ENCODE results near the gene MVB12A.
A peak's percentile ranks its signal among the peaks of the same experiment; 100 is the strongest.

Gene MVB12A

DNA sequence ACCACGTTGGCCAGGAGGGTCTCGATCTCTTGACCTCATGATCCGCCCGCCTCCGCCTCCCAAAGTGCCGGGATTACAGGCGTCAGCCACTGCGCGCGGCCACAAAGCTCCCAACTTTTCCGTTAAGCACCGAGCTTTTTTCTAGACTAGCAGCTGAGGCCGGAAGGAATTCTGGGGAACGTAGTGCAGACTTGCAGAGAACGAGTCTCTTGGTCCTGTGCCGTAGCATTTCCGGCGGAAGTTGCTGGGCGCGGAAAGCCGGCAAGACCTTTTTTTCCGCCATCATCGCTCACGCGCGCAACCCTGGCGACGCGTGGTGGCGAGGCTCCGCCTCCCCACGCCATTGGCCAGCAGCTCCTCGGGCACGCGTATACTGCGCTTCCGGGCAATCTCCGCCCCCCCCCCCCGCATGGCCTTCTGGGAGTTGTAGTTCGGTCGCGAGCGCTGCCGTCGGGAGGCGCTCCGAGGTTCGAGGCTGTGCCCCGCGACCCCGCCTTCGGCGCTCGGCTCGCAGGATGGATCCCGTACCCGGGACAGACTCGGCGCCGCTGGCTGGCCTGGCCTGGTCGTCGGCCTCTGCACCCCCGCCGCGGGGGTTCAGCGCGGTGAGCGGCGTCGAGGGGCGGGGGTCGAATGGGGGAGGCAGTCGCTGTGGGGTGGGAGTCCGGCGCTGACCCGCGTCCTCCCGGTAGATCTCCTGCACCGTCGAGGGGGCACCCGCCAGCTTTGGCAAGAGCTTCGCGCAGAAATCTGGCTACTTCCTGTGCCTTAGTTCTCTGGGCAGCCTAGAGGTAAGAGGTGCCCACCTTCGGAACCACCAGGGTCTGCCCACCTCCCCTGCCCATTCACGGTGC lies at the start of gene MVB12A:
Gene MVB12A, plus strand, starts transcription at position 427 of the 854 bp plus-strand sequence. Its CDS starts 89 bp downstream, at position 516.
- Histone ChIP-seq H3K4me3 (ENCODE audit: low read length) (peak within 1 kb of the TSS; percentile 74), H3K4me1 (ENCODE audit: control insufficient read depth, insufficient read depth, low read length) (peaks cover 6% of the 10 kb centered on the region), H3K9ac (ENCODE audit: low read length) (peak within 1 kb of the TSS; percentile 25), H3K27me3 (ENCODE audit: control insufficient read depth, insufficient read depth, low read length) (no peaks in the 10 kb centered on the region), H3K27ac (ENCODE audit: low read depth, low read length) (peak within 1 kb of the TSS; percentile 75), H3K36me3 (ENCODE audit: control insufficient read depth, insufficient read depth, low read length) (peaks cover 3% of the 10 kb centered on the region)

DNA sequence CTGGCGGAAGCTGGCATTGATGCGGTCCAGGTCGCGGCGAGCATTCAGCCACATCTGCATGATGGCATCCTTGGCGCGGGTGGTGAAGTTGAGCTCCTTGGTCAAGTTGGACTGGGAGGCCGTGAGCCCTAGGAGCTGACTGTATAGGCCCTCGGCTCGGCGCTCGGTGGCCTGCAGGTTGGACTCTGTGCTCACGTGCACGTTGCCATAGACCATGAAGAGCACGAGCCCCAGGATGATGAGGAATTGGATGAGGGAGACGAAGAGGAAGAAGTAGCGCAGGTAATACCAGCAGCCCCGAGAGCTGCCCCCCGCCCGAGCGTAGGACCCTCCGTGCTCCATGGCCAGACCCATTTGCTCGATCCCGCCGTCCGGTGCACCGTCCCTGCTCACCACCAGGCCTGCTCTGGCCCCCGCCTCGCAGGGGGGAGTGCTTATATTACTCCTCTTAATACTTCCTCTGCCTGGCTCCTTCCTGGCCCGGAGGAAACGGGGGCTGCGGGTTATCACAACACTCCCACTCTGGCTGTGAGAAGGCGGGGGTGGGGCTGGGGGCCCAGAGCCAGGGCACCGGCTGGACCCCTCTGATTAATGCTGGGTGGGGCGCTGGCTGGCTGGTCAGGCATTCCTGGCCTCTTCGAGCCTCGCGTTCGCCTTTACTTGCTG lies 42.8 kb upstream of the MVB12A start, which contains the start of gene PLVAP:
Gene PLVAP, minus strand, starts transcription at position 408 of the 666 bp plus-strand sequence. Its CDS starts 54 bp downstream, at position 354.
- peak within 1 kb of the TSS; percentile 32 for H3K4me3 ChIP-seq (ENCODE audit: low read length)
- H3K36me3 ChIP-seq (ENCODE audit: control insufficient read depth, insufficient read depth, low read length): no peaks in the 10 kb centered on the region
- H3K27me3 ChIP-seq (ENCODE audit: control insufficient read depth, insufficient read depth, low read length): no peaks in the 10 kb centered on the region
- H3K27ac ChIP-seq (ENCODE audit: low read depth, low read length): no peak within 1 kb of the TSS
- H3K4me1 ChIP-seq (ENCODE audit: control insufficient read depth, insufficient read depth, low read length): no peaks in the 10 kb centered on the region
- no peak within 1 kb of the TSS for H3K9ac ChIP-seq (ENCODE audit: low read length)

DNA sequence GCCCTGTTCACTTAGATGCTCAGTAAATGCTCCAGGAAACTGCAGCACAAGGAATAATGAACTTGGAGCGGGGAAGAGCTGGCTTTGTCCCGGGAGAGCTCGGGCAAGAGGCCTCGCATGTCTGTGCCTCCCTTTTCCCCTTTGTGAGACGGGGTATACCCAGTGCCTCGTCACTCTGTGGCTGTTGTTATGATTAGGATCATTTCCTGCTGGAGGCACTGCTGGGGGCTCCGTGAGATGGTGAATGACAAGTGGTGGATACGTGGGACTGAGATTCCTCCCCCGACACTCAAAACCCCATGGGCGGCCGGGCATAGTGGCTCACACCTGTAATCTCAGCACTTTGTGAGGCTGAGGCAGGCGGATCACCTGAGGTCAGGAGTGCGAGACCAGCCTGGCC lies 41.6 kb upstream of the MVB12A start:
- H3K27ac ChIP-seq (ENCODE audit: low read depth, low read length): no peak overlapping the region
- no peaks in the 10 kb centered on the region for H3K4me1 ChIP-seq (ENCODE audit: control insufficient read depth, insufficient read depth, low read length)

DNA sequence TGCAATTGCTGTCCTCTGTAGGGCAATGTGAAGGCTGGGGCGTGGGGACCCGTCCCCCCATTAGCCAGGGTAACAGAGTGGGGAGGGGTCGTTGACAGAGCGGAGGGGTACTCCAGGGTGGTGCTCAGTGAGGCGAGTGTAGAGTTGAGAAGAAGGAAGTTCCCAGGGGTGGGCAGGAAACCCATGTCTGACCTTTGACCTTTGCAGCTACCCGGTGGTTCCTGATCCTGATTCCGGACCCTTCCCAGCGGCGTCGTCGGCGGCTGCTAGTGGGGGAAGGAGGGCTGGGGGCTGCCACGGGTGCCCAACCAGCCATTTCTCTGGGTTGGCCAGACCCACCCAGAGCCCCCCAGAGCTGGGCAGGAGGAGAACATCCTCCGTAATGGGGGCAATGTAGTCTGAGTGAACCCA lies 40.6 kb upstream of the MVB12A start:
- Histone ChIP-seq H3K36me3 (ENCODE audit: control insufficient read depth, insufficient read depth, low read length) (no peaks in the 10 kb centered on the region), H3K9ac (ENCODE audit: low read length) (no peak overlapping the region), H3K27me3 (ENCODE audit: control insufficient read depth, insufficient read depth, low read length) (no peaks in the 10 kb centered on the region), H3K27ac (ENCODE audit: low read depth, low read length) (no peak overlapping the region), H3K4me3 (ENCODE audit: low read length) (no peak overlapping the region), H3K4me1 (ENCODE audit: control insufficient read depth, insufficient read depth, low read length) (no peaks in the 10 kb centered on the region)

More for the DNA sequence above, 41.6 kb upstream of the MVB12A start:
- Histone ChIP-seq H3K4me3 (ENCODE audit: low read length) (no peak overlapping the region), H3K9ac (ENCODE audit: low read length) (no peak overlapping the region), H3K27me3 (ENCODE audit: control insufficient read depth, insufficient read depth, low read length) (no peaks in the 10 kb centered on the region), H3K36me3 (ENCODE audit: control insufficient read depth, insufficient read depth, low read length) (no peaks in the 10 kb centered on the region)

DNA sequence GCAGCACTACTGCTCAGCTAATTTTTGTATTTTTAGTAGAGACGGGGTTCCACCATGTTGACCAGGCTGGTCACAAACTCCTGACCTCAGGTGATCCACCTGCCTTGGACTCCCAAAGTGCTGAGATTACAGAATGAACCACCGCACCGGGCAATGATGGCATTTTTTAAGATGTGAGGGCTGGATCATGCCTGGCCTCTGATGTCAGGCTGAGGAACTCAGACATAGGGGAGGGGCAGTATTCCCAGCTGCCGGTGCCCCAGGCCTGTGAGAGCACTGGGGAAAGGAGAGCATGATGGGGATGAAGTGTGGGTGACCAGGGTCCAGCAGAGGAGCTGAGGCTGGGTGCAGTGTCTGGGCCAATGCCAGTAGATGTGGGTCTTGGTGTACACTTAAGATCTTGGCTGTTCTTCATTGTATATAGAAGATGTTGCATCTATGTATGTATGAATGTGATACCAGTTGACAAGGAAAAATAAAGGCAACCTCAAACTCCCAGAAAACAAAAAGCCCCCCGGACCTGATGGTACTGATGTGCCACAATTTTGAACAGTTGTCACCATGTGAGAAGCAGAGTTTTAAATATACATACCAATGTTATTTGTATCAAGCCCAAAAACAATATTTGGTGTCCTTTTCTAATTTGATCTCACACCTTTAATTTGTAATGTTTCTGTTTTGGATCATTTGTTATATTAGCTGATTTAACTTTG lies 39.3 kb upstream of the MVB12A start:
- Histone ChIP-seq H3K4me1 (ENCODE audit: control insufficient read depth, insufficient read depth, low read length) (no peaks in the 10 kb centered on the region), H3K4me3 (ENCODE audit: low read length) (no peak overlapping the region), H3K27me3 (ENCODE audit: control insufficient read depth, insufficient read depth, low read length) (no peaks in the 10 kb centered on the region), H3K27ac (ENCODE audit: low read depth, low read length) (no peak overlapping the region), H3K9ac (ENCODE audit: low read length) (no peak overlapping the region), H3K36me3 (ENCODE audit: control insufficient read depth, insufficient read depth, low read length) (no peaks in the 10 kb centered on the region)

DNA sequence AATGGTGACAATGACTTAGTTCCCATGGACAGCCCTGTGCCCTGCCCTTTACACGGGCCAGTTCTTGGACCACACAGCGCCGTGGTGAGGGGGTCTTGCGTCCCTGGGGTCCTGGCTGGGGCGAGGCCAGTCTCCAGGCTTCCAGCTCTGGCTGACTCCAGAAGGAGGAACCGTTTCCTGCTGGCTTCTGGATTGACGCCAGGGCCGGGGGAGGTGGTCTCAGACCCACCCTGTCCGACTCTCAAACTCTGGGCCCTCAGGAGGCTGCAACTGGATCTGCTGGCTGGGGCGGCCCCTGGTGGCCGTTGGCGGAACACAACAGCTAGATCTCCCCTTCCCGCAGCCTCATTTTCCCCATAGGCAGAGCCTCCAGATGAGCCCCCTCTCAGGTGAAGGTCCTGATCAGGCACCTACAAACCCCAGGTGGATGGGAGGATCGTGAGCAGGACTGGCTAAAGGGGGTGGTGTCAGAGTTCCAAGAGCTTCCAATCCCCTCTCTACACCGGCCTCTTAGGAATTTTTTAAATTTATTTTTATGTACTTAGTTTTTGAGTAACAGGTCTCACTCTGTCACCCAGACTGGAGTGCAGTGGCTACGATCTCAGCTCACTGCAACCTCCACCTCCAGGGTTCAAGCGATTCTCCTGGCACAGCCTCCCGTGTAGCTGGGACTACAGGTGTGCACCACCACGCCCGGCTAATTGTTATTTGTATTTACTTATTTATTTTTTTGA lies 33.8 kb upstream of the MVB12A start:
- Histone ChIP-seq H3K27ac (ENCODE audit: low read depth, low read length) (no peak overlapping the region), H3K4me3 (ENCODE audit: low read length) (no peak overlapping the region), H3K4me1 (ENCODE audit: control insufficient read depth, insufficient read depth, low read length) (no peaks in the 10 kb centered on the region), H3K9ac (ENCODE audit: low read length) (no peak overlapping the region), H3K36me3 (ENCODE audit: control insufficient read depth, insufficient read depth, low read length) (no peaks in the 10 kb centered on the region), H3K27me3 (ENCODE audit: control insufficient read depth, insufficient read depth, low read length) (no peaks in the 10 kb centered on the region)

DNA sequence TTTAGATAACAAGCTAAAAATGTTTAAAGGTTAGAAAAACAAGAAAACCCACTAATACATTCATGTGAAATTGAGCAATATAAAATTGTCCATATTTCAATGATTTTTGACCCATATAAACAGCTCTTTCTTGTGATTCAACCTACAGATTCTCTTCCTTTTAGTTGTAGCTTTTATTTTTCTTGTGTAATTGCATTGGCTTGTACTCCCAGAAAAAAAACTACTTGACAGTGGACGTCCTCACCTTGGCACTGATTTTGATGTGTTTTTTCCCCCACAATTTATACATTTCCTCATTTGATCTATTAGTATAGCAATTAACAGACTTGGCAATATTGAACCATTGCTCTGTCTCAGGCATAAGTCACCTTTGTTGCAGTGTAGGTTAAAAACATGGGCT lies 30.6 kb upstream of the MVB12A start:
- peaks cover 3% of the 10 kb centered on the region for H3K27me3 ChIP-seq (ENCODE audit: control insufficient read depth, insufficient read depth, low read length)
- H3K9ac ChIP-seq (ENCODE audit: low read length): no peak overlapping the region
- H3K27ac ChIP-seq (ENCODE audit: low read depth, low read length): no peak overlapping the region
- H3K4me3 ChIP-seq (ENCODE audit: low read length): no peak overlapping the region
- H3K36me3 ChIP-seq (ENCODE audit: control insufficient read depth, insufficient read depth, low read length): no peaks in the 10 kb centered on the region
- no peaks in the 10 kb centered on the region for H3K4me1 ChIP-seq (ENCODE audit: control insufficient read depth, insufficient read depth, low read length)

DNA sequence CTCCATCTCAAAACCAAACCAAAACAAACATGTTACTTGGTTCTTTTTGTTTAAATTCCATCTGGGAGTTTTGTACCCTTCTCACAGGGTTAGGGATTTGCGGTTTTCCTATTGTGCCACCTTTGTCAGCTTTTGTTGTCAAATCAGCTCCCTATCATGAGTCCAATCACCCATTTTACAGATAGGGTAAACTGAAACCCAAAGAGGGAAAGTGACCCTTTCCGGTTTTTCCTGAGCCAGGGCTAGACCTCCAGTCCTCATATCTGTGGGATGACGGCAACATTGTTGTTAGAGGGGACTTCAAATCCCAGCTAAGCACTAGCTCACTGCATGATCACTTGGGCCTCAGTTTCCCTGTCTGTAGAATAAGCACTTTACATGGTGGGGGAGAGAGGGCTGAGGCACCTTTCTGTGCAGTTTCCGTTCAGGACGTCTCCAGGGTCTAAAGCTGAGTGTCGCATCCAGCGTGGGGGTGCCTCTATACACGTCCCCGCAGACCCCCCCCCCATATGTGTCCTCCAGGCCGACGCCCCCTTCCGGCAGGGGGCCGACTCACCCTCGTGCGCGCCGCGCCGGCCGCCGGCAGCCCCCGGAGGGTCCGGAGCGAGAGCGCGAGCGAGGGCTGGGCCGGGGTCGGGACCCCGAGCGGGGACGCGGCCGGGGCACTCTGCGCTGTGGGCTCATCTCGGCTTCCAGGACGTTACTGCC lies 29.7 kb upstream of the MVB12A start:
- Histone ChIP-seq H3K9ac (ENCODE audit: low read length) (no peak overlapping the region), H3K4me1 (ENCODE audit: control insufficient read depth, insufficient read depth, low read length) (no peaks in the 10 kb centered on the region), H3K4me3 (ENCODE audit: low read length) (peak overlapping the region; percentile 56), H3K27ac (ENCODE audit: low read depth, low read length) (no peak overlapping the region), H3K27me3 (ENCODE audit: control insufficient read depth, insufficient read depth, low read length) (peaks cover 4% of the 10 kb centered on the region), H3K36me3 (ENCODE audit: control insufficient read depth, insufficient read depth, low read length) (no peaks in the 10 kb centered on the region)

DNA sequence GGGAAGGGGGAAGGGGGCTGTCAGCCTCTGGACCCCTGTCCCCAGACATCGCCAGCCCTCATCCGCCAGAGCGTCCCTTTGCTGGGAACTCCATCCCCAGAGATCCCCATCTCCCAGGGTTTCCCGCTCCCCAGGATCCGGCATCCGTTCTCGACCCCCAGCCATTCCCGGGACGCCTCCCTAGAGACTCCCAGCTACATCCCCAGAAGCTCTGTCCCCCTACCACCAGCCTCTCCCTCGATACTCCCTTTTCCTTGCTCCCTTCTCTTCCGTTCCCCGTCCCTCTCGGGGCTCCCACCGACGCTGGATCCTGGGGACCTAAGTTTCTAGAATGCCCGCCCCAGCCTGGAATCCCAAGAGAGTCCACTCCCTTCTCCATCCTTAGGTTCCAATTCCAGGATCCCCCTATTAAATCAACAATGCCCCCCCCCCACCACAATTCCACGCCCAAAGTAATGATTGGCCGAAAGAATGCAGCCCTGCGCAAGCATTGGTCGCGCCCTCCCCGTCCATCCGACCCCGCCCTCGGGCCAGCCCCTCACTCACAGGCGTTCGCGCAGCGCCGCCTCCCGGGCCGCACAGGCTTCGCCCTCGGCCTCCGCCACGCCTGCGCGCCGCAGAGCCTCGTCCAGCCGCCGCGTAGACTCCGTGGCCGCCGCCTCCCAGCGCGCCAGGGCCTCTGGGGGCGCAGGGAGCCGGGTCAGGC lies 29.0 kb upstream of the MVB12A start:
- no peaks in the 10 kb centered on the region for H3K4me1 ChIP-seq (ENCODE audit: control insufficient read depth, insufficient read depth, low read length)
- peak overlapping the region; percentile 56 for H3K4me3 ChIP-seq (ENCODE audit: low read length)
- no peak overlapping the region for H3K9ac ChIP-seq (ENCODE audit: low read length)
- no peaks in the 10 kb centered on the region for H3K36me3 ChIP-seq (ENCODE audit: control insufficient read depth, insufficient read depth, low read length)
- H3K27ac ChIP-seq (ENCODE audit: low read depth, low read length): no peak overlapping the region
- peaks cover 4% of the 10 kb centered on the region for H3K27me3 ChIP-seq (ENCODE audit: control insufficient read depth, insufficient read depth, low read length)

DNA sequence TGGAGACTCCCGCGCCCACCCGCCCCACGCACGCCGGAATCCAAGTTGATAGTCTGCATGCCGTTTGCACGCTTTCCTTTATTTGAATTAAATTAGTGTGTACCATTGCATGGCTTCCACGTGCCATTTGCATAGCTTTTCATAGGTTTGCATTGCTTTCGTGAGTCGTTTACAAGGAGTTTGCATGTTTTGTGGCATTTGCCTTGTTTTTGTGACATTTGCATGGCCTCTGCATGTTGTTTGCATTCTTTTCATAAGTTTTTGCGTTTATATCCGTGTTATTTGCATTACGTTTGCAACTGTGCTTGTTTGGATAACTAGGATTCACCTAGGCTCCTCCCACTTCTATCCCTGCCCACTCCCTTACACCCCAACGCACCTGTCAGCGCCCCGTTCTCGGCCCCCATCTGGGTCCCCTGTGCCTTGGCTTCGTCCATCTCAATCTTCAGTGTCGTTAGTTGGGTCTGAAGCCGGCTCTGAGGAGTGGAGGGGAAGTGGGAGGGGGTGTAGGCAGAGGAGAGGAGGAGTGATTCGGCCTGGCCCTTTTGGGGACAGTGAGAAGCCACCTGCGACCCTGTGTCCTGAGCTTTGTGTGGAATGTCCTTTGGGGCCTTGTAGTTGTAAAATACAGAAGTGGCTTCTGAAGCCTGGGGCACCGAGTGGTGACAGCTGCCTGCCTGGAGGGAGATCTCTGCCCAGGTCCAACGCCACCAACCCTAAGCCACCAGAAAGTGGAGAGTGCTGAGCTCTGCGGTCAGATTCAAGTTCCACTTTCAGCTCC lies 28.3 kb upstream of the MVB12A start:
- peaks cover 4% of the 10 kb centered on the region for H3K27me3 ChIP-seq (ENCODE audit: control insufficient read depth, insufficient read depth, low read length)
- H3K36me3 ChIP-seq (ENCODE audit: control insufficient read depth, insufficient read depth, low read length): no peaks in the 10 kb centered on the region
- no peak overlapping the region for H3K27ac ChIP-seq (ENCODE audit: low read depth, low read length)
- H3K4me1 ChIP-seq (ENCODE audit: control insufficient read depth, insufficient read depth, low read length): no peaks in the 10 kb centered on the region
- no peak overlapping the region for H3K9ac ChIP-seq (ENCODE audit: low read length)
- H3K4me3 ChIP-seq (ENCODE audit: low read length): peak overlapping the region; percentile 9

All from rectal smooth muscle tissue (tissue), 1 donor.